HG02678 (cell line): ENCODE data around the gene LGALS14.
"Not testable (repeated sequence)": the region's sequence is repeated elsewhere in the genome, so short reads cannot be mapped to it uniquely, and the experiment has no call there.

Experiments
- ATAC-seq: cut with Tn5 transposase; IDR thresholded peaks from one replicate; pipeline ENCODE4 v1.9.1; 2021; ENCODE audit warnings: mild to moderate bottlenecking, moderate library complexity; ENCODE audit not compliant: unreplicated experiment

Gene LGALS14, protein sequence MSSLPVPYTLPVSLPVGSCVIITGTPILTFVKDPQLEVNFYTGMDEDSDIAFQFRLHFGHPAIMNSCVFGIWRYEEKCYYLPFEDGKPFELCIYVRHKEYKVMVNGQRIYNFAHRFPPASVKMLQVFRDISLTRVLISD

GRCh38 chr19:39704181-39705044 lies at the start of gene LGALS14:
Gene LGALS14, plus strand, starts transcription at chr19:39704481. Its CDS starts 48 bp downstream, at chr19:39704529.
- ATAC-seq, result no peak

DNA sequence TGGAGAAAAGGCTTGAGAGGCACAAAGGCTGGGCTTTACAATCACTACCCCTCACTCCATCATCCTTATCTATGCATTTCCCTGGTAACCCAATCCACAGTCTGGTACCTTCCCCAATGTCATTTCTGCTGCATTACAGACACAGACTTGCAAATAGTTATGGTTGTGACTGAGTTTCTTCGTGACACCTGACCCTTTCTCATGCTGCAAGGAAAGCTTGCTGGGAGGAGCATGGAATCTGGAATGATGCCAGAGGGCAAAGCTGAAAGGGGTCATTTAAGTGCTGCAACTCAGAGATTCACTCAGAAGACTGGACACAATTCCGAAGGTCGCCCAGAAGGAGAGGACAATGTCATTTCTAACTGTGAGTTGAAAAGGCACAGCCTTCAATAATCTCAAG lies 48.7 kb upstream of the LGALS14 start, which contains the start of gene LGALS16:
Gene LGALS16 (plus strand): TSS at position 301 of the 400 bp plus-strand sequence. CDS start 49 bp downstream, at position 350.
- ATAC-seq, result no peak

DNA sequence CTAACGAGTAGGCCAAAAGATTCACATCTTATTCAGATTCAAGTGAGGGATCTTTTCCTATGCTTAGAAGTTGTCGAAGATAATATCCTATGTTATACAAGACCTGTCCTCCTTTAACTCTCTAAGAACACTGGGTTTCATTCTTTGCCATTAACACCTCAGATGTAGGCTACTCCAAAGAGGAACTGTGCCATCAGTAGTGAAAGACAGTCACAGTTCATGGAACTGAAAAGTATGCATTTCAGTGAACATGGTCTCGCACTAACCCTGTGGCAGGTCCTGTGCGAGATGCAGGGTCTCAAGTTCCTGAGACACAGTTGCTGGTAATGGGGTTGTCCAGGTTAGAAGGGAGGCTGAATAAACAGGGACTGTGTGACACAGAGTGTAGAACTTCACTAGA lies 44.5 kb upstream of the LGALS14 start:
- no peak for ATAC-seq

- no peak for ATAC-seq
Observed at GRCh38 chr19:39660661-39661060, 43.6 kb upstream of the LGALS14 start.

- no peak for ATAC-seq
Observed at GRCh38 chr19:39661565-39661964, 42.7 kb upstream of the LGALS14 start.

DNA sequence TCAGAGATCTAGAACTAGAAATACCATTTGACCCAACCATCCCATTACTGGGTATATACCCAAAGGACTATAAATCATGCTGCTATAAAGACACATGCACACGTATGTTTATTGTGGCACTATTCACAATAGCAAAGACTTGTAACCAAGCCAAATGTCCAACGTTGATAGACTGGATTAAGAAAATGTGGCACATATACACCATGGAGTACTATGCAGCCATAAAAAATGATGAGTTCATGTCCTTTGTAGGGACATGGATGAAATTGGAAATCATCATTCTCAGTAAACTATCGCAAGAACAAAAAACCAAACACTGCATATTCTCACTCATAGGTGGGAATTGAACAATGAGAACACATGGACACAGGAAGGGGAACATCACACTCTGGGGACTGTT lies 34.4 kb upstream of the LGALS14 start:
- ATAC-seq, result not testable (repeated sequence)

DNA sequence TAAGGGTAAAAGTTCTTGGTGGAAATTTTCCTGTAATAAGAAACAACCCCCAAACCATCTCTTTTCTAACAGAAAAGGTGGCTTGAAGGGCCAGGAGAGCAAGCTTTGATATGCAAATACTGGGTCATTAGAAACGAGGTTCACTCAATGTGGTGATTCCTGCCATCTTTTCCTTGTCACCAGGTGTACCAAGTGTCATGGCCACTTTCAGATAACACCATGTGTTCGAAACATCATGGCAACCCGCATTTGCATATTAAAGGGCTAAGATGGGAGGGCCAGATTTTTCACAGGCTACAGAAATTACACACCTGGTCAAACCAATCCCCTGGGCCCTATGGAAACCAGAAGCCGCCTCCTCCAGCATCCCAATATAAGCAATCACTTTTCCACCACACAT lies 33.3 kb upstream of the LGALS14 start:
- ATAC-seq, result no peak

GRCh38 chr19:39671739-39672363 lies 32.4 kb upstream of the LGALS14 start:
- ATAC-seq, result no peak

- ATAC-seq, result no peak
Observed at GRCh38 chr19:39672473-39672872, 31.8 kb upstream of the LGALS14 start.

GRCh38 chr19:39673862-39674261 lies 30.4 kb upstream of the LGALS14 start:
- not testable (repeated sequence) for ATAC-seq

DNA sequence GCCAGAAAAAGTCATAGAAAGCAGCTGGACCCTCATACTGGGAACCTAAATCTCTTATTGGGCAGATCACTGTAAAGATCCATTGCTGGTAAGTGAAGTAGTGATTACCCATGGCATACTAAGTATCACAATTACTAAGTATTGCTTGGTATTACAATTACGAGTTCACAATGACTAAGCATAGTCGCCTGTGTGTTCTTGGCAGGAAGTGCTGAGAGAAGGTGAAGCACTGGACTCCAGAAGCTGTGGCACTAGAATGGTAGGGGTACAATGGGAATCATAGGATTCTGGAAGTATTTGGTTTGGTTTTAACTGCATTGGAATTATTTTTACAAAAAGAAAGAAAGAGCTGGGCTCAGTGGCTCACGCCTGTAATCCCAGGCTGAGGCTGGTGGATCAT lies 28.3 kb upstream of the LGALS14 start:
- no peak for ATAC-seq

- ATAC-seq, result no peak
Observed at GRCh38 chr19:39677961-39678889, 26.1 kb upstream of the LGALS14 start.

- ATAC-seq, result peak; percentile 61
Observed at GRCh38 chr19:39679056-39679790, 25.1 kb upstream of the LGALS14 start.

DNA sequence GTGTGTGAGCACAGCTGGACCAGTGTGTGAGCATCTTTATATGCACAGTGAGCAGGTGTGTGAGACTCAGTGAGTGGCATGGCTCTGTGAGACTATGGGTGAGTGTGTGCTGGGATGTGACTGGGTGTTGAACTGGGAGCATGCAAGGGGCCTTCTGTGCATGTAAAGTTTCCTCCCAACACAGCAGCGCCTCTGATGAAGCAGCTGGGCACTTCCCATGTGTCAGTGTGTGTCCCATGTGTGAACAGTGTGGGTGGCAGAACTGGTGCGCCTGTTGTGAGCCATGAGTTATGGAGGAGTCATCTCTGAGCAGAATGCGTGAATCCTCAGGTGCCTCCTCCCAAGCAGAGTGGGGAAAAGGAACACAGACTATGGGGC lies 24.5 kb upstream of the LGALS14 start:
- ATAC-seq, result peak; percentile 21

DNA sequence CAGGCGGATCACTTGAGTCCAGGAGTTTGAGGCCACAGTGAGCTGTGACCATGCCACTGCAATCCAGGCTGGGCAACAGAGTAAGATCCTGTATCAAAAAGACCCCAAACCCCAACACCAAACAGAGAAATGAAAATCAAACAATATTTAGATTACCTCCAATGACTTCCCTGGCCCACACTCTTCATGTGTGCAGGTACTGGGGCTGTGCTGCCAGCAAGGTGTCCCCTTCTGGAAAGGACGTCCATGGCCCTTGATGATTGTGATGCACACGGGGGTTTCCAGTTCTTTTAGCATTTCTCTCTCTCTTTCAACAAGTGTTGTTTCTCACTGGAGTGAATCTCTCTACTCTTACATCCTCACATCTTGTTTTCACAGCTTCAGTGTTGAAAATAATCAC lies 23.7 kb upstream of the LGALS14 start:
- ATAC-seq, result no peak

DNA sequence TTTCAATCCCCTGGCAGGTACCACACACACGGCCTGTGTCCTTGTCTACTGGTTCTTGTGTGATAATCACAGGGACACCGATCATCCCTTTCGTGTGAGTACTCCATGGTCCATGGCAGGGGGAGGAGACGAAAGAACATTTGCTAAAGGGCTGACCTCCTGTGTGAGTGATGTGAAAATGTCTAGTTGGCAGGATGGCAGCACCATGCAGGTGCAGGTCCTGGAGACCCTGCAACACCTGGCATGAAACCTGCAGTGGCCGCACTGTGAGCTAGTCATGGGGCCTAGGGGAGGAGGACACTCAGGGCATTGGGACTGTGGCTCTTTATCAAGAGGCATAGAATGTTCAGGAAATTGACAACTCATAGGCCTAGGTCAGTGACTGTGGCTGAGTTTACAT lies 22.9 kb upstream of the LGALS14 start:
- ATAC-seq, result no peak

DNA sequence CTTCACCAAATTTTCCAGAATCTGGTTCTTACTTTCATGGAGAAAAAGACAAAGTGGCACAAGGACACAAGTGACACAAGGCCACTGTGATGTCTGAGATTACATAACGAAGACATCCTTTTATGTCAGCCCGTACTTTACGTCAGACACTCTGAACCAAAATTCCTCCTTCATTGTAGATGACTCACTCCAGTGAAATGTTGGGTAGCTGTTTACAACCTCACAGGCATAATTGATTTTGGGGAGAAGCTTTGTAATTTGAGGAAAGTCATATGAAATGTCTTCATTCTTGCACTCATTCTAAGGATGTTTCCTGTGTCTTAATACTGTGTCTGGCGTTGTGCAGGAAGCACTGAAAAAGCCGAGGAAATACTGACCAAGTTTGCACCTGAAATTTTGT lies 20.0 kb upstream of the LGALS14 start:
- no peak for ATAC-seq

DNA sequence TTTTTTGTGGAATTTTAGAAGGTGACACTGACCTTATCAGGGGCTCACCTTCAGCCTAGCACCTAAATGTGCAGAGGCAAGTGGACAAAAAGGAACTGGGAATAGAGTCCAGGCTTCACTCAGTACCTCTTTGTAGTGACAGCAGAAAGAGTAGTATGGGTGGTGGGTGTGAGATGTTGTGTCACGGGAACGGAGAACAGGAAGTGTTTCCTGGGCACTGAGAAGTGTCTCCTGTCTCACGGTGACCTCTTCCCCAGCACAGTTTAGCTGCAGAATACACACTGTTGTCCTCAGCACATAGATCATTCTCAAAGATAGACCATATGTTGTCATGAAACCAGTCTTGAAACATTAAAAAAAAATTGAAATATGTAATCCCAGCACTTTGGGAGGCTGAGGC lies 17.5 kb upstream of the LGALS14 start:
- no peak for ATAC-seq

GRCh38 chr19:39688637-39689036 lies 15.6 kb upstream of the LGALS14 start:
- ATAC-seq, result not testable (repeated sequence)

GRCh38 chr19:39692166-39692565 lies 12.1 kb upstream of the LGALS14 start:
- no peak for ATAC-seq
